Measurements from ENCODE around the gene PPP4R1. TPM values are rescaled to one million over a fixed set of nuclear protein-coding genes. Genes with fewer than 3 reads are reported as not detected.

PPP4R1 gene
- total RNA-seq, 2 experiments from 2014 or later: 23.0 to 23.6 TPM

DNA sequence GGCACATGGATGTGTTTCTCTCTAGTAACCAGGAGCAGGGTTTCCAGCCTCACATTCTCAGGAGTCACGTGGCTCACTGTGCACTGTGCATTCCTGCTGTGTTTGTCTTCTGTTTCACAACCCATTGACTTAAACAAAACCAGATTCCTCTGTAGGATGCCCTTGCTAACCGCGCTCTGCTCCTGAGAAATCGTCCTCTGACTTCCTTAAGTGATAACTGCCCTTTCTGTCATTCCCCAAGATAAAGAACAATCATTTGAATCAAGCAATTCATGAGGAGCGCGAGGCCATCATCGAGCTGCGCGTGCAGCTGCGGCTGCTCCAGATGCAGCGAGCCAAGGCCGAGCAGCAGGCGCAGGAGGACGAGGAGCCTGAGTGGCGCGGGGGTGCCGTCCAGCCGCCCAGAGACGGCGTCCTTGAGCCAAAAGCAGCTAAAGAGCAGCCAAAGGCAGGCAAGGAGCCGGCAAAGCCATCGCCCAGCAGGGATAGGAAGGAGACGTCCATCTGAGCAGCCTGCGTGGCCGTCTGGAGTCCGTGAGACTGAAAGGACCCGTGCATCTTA, 78.8 kb downstream of the PPP4R1 start:
- Mint-ChIP-seq H3K27ac (no peak overlapping the region), H3K27me3 (ENCODE audit: low read depth) (no peaks in the 10 kb centered on the region), H3K9me3 (no peaks in the 10 kb centered on the region), H3K4me1 (ENCODE audit: low read depth) (no peaks in the 10 kb centered on the region), H3K4me3 (no peak overlapping the region), H3K36me3 (ENCODE audit: low read depth) (peaks cover 25% of the 10 kb centered on the region)
- intact Hi-C loops (cut with micrococcal nuclease): no loop called here
- no peak for DNase-seq
- CTCF ChIA-PET: interaction anchor here (0.6 kb wide), 1 partner anchor 20 kb away, joined by 3 read pairs; no protein-coding TSS in a partner anchor

DNA sequence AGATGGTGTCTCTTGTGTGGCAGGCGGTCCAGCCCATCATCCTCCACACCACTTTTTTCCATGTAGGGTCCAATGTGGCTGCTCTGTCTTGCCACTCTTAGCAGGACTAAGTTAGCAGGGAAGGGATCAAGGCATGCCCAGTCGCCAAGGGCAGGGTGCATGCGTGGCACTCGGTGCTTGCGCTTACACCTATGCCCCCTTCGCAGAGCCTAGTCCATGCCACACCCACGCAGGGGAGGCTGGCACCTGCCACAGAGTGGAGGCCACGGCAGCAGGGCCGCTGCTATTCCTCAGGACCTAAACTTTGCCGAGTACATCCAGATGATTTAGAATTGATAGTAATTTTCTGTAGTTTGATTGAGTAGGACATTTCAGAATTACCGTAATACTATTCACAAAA, 79.5 kb downstream of the PPP4R1 start:
- no peaks in the 10 kb centered on the region for H3K9me3 Mint-ChIP-seq
- H3K4me1 Mint-ChIP-seq (ENCODE audit: low read depth): no peaks in the 10 kb centered on the region
- CTCF ChIA-PET: interaction anchor here (0.6 to 0.9 kb wide), 2 partner anchors 19 to 20 kb away, joined by 3 read pairs; no protein-coding TSS in a partner anchor

GRCh38 chr18:9531791-9532410, 82.5 kb downstream of the PPP4R1 start:
- Mint-ChIP-seq H3K27ac (no peak overlapping the region), H3K4me3 (no peak overlapping the region), H3K9me3 (no peaks in the 10 kb centered on the region), H3K4me1 (ENCODE audit: low read depth) (no peaks in the 10 kb centered on the region), H3K27me3 (ENCODE audit: low read depth) (no peaks in the 10 kb centered on the region), H3K36me3 (ENCODE audit: low read depth) (peaks cover 37% of the 10 kb centered on the region)
- CTCF ChIA-PET: interaction anchor here (0.6 to 0.8 kb wide), 3 partner anchors 14 to 460 kb away, joined by 3 to 4 read pairs (median 3); no protein-coding TSS in a partner anchor
- intact Hi-C loops (cut with micrococcal nuclease): no loop called here
- DNase-seq: no peak

More for the DNA sequence above, 79.5 kb downstream of the PPP4R1 start:
- Mint-ChIP-seq H3K36me3 (ENCODE audit: low read depth) (peaks cover 23% of the 10 kb centered on the region), H3K4me3 (no peak overlapping the region), H3K27me3 (ENCODE audit: low read depth) (no peaks in the 10 kb centered on the region), H3K27ac (no peak overlapping the region)
- DNase-seq: no peak
- intact Hi-C loops (cut with micrococcal nuclease): no loop called here

DNA sequence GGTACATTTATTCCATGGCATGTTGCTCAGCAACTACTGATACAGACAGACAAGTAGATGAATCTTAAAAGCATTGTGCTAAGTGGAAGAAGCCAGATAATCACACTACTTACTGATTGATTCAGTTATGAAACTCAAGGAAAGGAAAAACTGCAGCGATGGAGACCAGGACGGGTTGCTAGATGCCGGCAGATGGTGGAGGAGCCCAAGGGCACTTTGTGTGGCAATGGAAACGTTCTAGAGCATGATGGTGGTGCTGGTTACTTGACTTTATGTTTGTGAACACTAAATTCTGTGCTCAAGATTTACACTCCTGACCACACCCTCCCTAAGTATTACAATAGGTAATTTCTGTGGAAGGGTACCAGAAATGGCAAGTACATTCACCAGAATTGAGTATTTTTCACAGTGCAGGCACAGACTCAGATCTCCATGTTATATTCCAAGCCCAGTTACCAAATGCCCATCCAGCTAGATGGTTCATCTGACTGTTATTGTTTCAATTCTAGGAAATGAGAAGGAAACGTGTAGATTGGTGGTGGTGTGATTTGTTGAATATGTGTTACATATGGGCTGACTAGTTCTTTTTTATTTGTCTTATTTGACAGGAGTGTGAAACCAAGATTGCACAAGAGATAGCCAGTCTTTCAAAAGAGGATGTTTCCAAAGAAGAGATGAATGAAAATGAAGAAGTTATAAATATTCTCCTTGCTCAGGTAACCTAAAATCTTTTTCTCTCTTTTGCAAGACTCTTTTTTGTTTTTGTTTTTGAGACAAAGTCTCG, 83.9 kb downstream of the PPP4R1 start:
- intact Hi-C loops (cut with micrococcal nuclease): no loop called here
- no peak overlapping the region for H3K27ac Mint-ChIP-seq
- H3K9me3 Mint-ChIP-seq: no peaks in the 10 kb centered on the region
- peaks cover 33% of the 10 kb centered on the region for H3K36me3 Mint-ChIP-seq (ENCODE audit: low read depth)
- CTCF ChIA-PET: interaction anchor here (1.0 kb wide), 1 partner anchor 14 kb away, joined by 3 read pairs; no protein-coding TSS in a partner anchor
- no peaks in the 10 kb centered on the region for H3K27me3 Mint-ChIP-seq (ENCODE audit: low read depth)
- no peak for DNase-seq
- H3K4me3 Mint-ChIP-seq: no peak overlapping the region
- no peaks in the 10 kb centered on the region for H3K4me1 Mint-ChIP-seq (ENCODE audit: low read depth)

- CTCF ChIA-PET: interaction anchor here (1.1 kb wide), 1 partner anchor 13 kb away, joined by 3 read pairs; no protein-coding TSS in a partner anchor
- Mint-ChIP-seq H3K9me3 (no peaks in the 10 kb centered on the region), H3K27ac (no peak overlapping the region), H3K4me3 (no peak overlapping the region), H3K27me3 (ENCODE audit: low read depth) (no peaks in the 10 kb centered on the region), H3K4me1 (ENCODE audit: low read depth) (no peaks in the 10 kb centered on the region), H3K36me3 (ENCODE audit: low read depth) (peaks cover 21% of the 10 kb centered on the region)
- intact Hi-C loops (cut with micrococcal nuclease): no loop called here
- no peak for DNase-seq
These were observed 87.9 kb downstream of the PPP4R1 start for GRCh38 chr18:9526458-9526857.

DNA sequence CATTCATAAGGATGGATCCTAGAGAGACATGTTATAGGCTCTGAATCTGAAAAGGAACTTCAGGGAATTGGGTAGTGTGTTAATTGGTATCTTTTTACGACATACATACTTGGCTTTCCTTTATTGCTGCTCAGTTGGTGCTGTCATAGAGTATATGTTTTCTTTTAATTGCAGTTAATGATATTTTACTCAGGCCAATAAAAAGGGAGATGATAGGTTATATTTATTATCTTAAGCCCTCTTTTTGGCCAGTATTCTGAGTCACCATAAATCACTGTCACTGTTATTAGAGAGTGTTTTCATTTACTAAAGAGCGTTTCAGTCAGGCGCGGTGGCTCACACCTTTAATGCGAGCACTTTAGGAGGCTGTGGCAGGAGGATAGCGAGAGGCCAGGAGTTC, 91.4 kb downstream of the PPP4R1 start:
- no peak for DNase-seq
- CTCF ChIA-PET: no interaction called here
- no peak overlapping the region for H3K4me3 Mint-ChIP-seq
- no peaks in the 10 kb centered on the region for H3K4me1 Mint-ChIP-seq (ENCODE audit: low read depth)
- H3K27me3 Mint-ChIP-seq (ENCODE audit: low read depth): no peaks in the 10 kb centered on the region
- peaks cover 13% of the 10 kb centered on the region for H3K36me3 Mint-ChIP-seq (ENCODE audit: low read depth)
- H3K9me3 Mint-ChIP-seq: no peaks in the 10 kb centered on the region
- H3K27ac Mint-ChIP-seq: no peak overlapping the region
- intact Hi-C loops (cut with micrococcal nuclease): no loop called here

DNA sequence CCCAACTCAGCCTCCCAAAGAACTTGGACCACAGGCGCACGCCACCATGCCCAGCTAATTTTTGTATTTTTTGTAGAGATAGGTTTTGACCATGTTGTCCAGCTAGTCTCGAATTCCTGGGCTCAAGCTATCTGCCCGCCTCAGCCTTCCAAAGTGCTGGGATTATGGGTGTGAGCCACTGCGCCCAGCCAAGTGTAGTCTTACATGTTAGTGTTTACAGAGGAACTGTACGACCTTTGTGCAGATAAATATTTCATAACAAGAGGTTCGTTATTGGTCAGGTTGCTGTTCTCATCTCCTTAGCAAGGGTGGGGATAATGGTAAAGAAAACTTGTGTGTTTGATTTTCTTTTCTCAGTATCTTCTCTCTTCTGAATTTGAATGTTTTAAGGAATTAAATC, 92.6 kb downstream of the PPP4R1 start:
- H3K4me3 Mint-ChIP-seq: no peak overlapping the region
- peaks cover 7% of the 10 kb centered on the region for H3K36me3 Mint-ChIP-seq (ENCODE audit: low read depth)
- H3K4me1 Mint-ChIP-seq (ENCODE audit: low read depth): no peaks in the 10 kb centered on the region
- H3K27me3 Mint-ChIP-seq (ENCODE audit: low read depth): no peaks in the 10 kb centered on the region
- intact Hi-C loops (cut with micrococcal nuclease): no loop called here
- DNase-seq: no peak
- CTCF ChIA-PET: no interaction called here
- H3K9me3 Mint-ChIP-seq: no peaks in the 10 kb centered on the region
- no peak overlapping the region for H3K27ac Mint-ChIP-seq

DNA sequence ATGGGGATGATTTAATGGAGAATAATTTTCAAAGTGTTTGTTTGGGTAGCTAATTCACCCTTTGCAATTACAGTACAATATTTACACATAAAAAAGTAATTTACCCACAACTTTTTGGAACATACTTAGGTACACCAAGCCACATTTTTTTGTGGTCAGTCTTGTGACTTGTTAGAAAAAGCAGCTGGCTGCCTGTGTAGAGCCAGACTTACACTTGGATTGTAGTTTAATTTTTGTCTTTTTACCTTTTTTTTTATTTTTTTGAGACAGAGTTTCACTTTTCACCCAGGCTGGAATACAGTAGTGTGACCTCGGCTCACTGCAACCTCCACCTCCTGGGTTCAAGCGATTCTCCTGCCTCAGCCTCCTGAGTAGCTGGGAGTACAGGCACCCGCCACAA, 93.7 kb downstream of the PPP4R1 start:
- Mint-ChIP-seq H3K4me1 (ENCODE audit: low read depth) (no peaks in the 10 kb centered on the region), H3K4me3 (no peak overlapping the region), H3K27me3 (ENCODE audit: low read depth) (no peaks in the 10 kb centered on the region), H3K9me3 (no peaks in the 10 kb centered on the region), H3K36me3 (ENCODE audit: low read depth) (peaks cover 8% of the 10 kb centered on the region), H3K27ac (no peak overlapping the region)
- CTCF ChIA-PET: interaction anchor here (1.2 kb wide), 1 partner anchor 44 kb away, joined by 6 read pairs; no protein-coding TSS in a partner anchor
- DNase-seq: no peak
- intact Hi-C loops (cut with micrococcal nuclease): no loop called here

DNA sequence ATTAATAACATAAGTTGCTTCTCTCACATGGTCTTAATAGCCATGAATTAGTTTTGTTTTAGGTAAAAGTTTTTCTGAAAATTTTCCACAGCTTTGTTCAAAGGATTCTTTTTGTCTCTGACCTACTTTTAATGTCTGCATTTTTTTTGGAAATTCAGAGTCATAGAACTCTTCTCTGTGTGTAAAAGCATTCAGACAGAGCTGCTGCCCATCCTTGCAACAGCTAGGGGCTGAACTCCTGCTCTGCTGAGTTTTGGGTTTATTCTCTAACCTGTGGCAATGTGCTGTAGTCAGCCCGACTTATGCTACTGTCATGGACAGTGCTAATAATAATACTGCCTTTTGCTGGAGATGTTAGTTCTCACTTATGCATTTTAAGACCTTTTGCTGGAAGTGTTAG, 95.0 kb downstream of the PPP4R1 start:
- H3K4me3 Mint-ChIP-seq: no peak overlapping the region
- intact Hi-C loops (cut with micrococcal nuclease): loop anchor here (10.0 kb wide), 1 partner anchor 115 kb away; no protein-coding TSS in a partner anchor
- CTCF ChIA-PET: no interaction called here
- H3K27me3 Mint-ChIP-seq (ENCODE audit: low read depth): no peaks in the 10 kb centered on the region
- H3K27ac Mint-ChIP-seq: no peak overlapping the region
- DNase-seq: no peak
- H3K36me3 Mint-ChIP-seq (ENCODE audit: low read depth): peaks cover 5% of the 10 kb centered on the region
- no peaks in the 10 kb centered on the region for H3K4me1 Mint-ChIP-seq (ENCODE audit: low read depth)
- H3K9me3 Mint-ChIP-seq: no peaks in the 10 kb centered on the region

DNA sequence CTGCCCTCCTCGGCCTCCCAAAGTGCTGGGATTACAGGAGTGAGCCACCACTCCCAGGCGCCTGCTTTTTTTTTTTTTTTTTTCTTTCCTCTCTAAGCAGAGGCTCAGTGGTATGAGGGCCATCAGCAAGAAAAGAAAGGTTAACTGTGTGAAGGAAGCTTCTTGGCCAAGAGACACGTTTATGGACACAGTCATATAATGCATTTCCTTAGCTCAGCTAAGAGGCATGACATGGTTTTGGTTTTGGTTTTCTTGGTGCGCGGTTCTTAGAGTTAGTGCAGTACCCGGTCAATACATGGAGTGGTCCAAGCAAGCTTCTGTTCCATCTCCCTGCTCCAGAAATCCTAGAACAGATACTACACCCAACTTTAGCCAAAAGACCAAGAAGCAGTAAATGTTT, 96.5 kb downstream of the PPP4R1 start:
- Mint-ChIP-seq H3K9me3 (no peaks in the 10 kb centered on the region), H3K36me3 (ENCODE audit: low read depth) (peaks cover 5% of the 10 kb centered on the region), H3K4me1 (ENCODE audit: low read depth) (no peaks in the 10 kb centered on the region), H3K4me3 (no peak overlapping the region), H3K27me3 (ENCODE audit: low read depth) (no peaks in the 10 kb centered on the region), H3K27ac (no peak overlapping the region)
- CTCF ChIA-PET: interaction anchor here (0.7 to 3.5 kb wide), 8 partner anchors 14 to 445 kb away, joined by 3 to 25 read pairs (median 4); partner anchors contain the start of gene TWSG1
- intact Hi-C loops (cut with micrococcal nuclease): loop anchor here (2.0 to 10.0 kb wide), 3 partner anchors 113 to 369 kb away; partner anchors contain the start of gene TWSG1
- DNase-seq: no peak

GRCh38 chr18:9516437-9517064, 97.8 kb downstream of the PPP4R1 start:
- no peaks in the 10 kb centered on the region for H3K9me3 Mint-ChIP-seq
- CTCF ChIA-PET: interaction anchor here (0.6 to 3.5 kb wide), 18 partner anchors 9 to 518 kb away, joined by 3 to 25 read pairs (median 4); partner anchors contain the start of gene TWSG1
- H3K27ac Mint-ChIP-seq: no peak overlapping the region
- no peak overlapping the region for H3K4me3 Mint-ChIP-seq
- peaks cover 5% of the 10 kb centered on the region for H3K36me3 Mint-ChIP-seq (ENCODE audit: low read depth)
- intact Hi-C loops (cut with micrococcal nuclease): loop anchor here (1.0 to 10.0 kb wide), 9 partner anchors 41 to 861 kb away; partner anchors contain the start of genes RALBP1 and TWSG1
- no peaks in the 10 kb centered on the region for H3K27me3 Mint-ChIP-seq (ENCODE audit: low read depth)
- H3K4me1 Mint-ChIP-seq (ENCODE audit: low read depth): no peaks in the 10 kb centered on the region
- DNase-seq: peak; percentile 8
